Esophagus (tissue), 2 donors: ENCODE data around the gene C19orf67. TPM values are rescaled to one million over a fixed set of nuclear protein-coding genes. Genes with fewer than 3 reads are reported as not detected.

Source experiments
- H3K27ac ChIP-seq, 2 donors: one replicate each; pipeline ENCODE4 v1.5.1; 2013; ENCODE audit warnings: low read depth in 2 of 2, mild to moderate bottlenecking in 2 of 2, inconsistent platforms in 1 of 2, low read length in 1 of 2, moderate library complexity in 1 of 2
- H3K27me3 ChIP-seq, 2 donors: one replicate each; pipeline ENCODE4 v1.6.1; 2013; ENCODE audit warnings: low read length in 2 of 2, control low read depth in 1 of 2, mild to moderate bottlenecking in 1 of 2; ENCODE audit not compliant: insufficient read depth in 2 of 2, control insufficient read depth in 1 of 2
- H3K36me3 ChIP-seq, 2 donors: one replicate each; pipeline ENCODE4 v1.6.1; 2013; ENCODE audit warnings: low read length in 1 of 2; ENCODE audit not compliant: control insufficient read depth in 2 of 2, insufficient read depth in 2 of 2
- H3K4me1 ChIP-seq, 2 donors: one replicate each; pipeline ENCODE4 v1.6.1; 2013; ENCODE audit warnings: low read length in 1 of 2; ENCODE audit not compliant: control insufficient read depth in 2 of 2, insufficient read depth in 2 of 2
- H3K4me3 ChIP-seq, 2 donors: one replicate each; pipeline ENCODE4 v1.5.1; 2013; ENCODE audit warnings: low read length in 2 of 2, mild to moderate bottlenecking in 2 of 2, low read depth in 1 of 2, moderate library complexity in 1 of 2
- H3K9me3 ChIP-seq, 2 donors: one replicate each; pipeline ENCODE4 v1.6.1; 2013; ENCODE audit warnings: mild to moderate bottlenecking in 2 of 2, low read depth in 1 of 2, low read length in 1 of 2, moderate library complexity in 1 of 2; ENCODE audit not compliant: control insufficient read depth in 2 of 2, insufficient read depth in 1 of 2
- WGBS, 2 donors: extraction: QIAGEN DNeasy Blood & Tissue Kit; methylation state at CpG; one replicate each; pipeline ENCODE4 v1.1.7; 2013; 5-methylcytosine and 5-hydroxymethylcytosine counted together
- polyA plus RNA-seq, 2 donors: library from polyadenylated mRNA; stranded (reverse); fragments of 200-250 nt; gene quantifications; one replicate each; pipeline ENCODE4 v1.2.3, GENCODE V29; 2013
- donor health status: healthy with polysubstance abuse.
- donor health status: Bipolar disorder and iron deficiency.

C19orf67 gene
- polyA plus RNA-seq, 2 donors, result not detected

- Histone ChIP-seq H3K27me3 (no peaks in the 10 kb centered on the region), H3K4me1 (no peaks in the 10 kb centered on the region), H3K36me3 (peaks cover 0 to 13% of the 10 kb centered on the region in 2 donors), H3K9me3 (peaks cover 0 to 5% of the 10 kb centered on the region in 2 donors), H3K4me3 (peak overlapping the region; percentile 67 to 74), H3K27ac (peak overlapping the region; percentile 79 to 82)
- 7 to 17% methylated on average over 16 of the region's 16 CpGs for WGBS, 2 donors
Observed at GRCh38 chr19:14089412-14089661, 3.8 kb upstream of the C19orf67 start.

GRCh38 chr19:14088634-14089411 is 3.2 kb upstream of the C19orf67 start:
- Histone ChIP-seq H3K9me3 (peaks cover 0 to 5% of the 10 kb centered on the region in 2 donors), H3K27ac (no peak overlapping the region), H3K36me3 (peaks cover 0 to 13% of the 10 kb centered on the region in 2 donors), H3K4me1 (no peaks in the 10 kb centered on the region), H3K27me3 (no peaks in the 10 kb centered on the region), H3K4me3 (peak overlapping the region; percentile 67 to 74)
- 85% methylated on average over 30 of the region's 30 CpGs for WGBS, 2 donors

GRCh38 chr19:14086098-14086497 is 515 bp upstream of the C19orf67 start:
- Histone ChIP-seq H3K9me3 (no peaks in the 10 kb centered on the region), H3K4me3 (no peak overlapping the region), H3K27ac (no peak overlapping the region), H3K4me1 (peaks cover 2 to 4% of the 10 kb centered on the region in 2 donors), H3K27me3 (no peaks in the 10 kb centered on the region), H3K36me3 (peaks cover 0 to 13% of the 10 kb centered on the region in 2 donors)
- 93 to 94% methylated on average over 5 of the region's 5 CpGs for WGBS, 2 donors

- Histone ChIP-seq H3K4me1 (peaks cover 4 to 5% of the 10 kb centered on the region in 2 donors), H3K9me3 (no peaks in the 10 kb centered on the region), H3K4me3 (peak overlapping the region in 1 of 2 donors; percentile 63), H3K27me3 (no peaks in the 10 kb centered on the region), H3K36me3 (no peaks in the 10 kb centered on the region), H3K27ac (peak overlapping the region; percentile 92 to 98)
- 44 to 81% methylated on average over 1 of the region's 1 CpG for WGBS, 2 donors
Observed at GRCh38 chr19:14082675-14082960, 3.0 kb downstream of the C19orf67 start.

- peaks cover 4 to 5% of the 10 kb centered on the region in 2 donors for H3K4me1 ChIP-seq
- 19 to 20% methylated on average over 24 of the region's 24 CpGs for WGBS, 2 donors
- no peaks in the 10 kb centered on the region for H3K9me3 ChIP-seq
Observed at GRCh38 chr19:14081797-14082674, 3.5 kb downstream of the C19orf67 start.

GRCh38 chr19:14080887-14081796 is 4.4 kb downstream of the C19orf67 start:
- 0 to 1% methylated on average over 50 of the region's 50 CpGs for WGBS, 2 donors
- no peaks in the 10 kb centered on the region for H3K36me3 ChIP-seq
- peak overlapping the region; percentile 63 to 73 for H3K4me3 ChIP-seq
- no peaks in the 10 kb centered on the region for H3K9me3 ChIP-seq
- H3K27me3 ChIP-seq, result no peaks in the 10 kb centered on the region
- H3K4me1 ChIP-seq, result peaks cover 4 to 5% of the 10 kb centered on the region in 2 donors
- H3K27ac ChIP-seq, result peak overlapping the region; percentile 94 to 98

More at GRCh38 chr19:14081797-14082674, 3.5 kb downstream of the C19orf67 start:
- Histone ChIP-seq H3K27me3 (no peaks in the 10 kb centered on the region), H3K4me3 (peak overlapping the region; percentile 63 to 73), H3K36me3 (no peaks in the 10 kb centered on the region), H3K27ac (peak overlapping the region; percentile 92 to 98)

- 73 to 78% methylated on average over 2 of the region's 2 CpGs for WGBS, 2 donors
- Histone ChIP-seq H3K9me3 (no peaks in the 10 kb centered on the region), H3K4me1 (peaks cover 4 to 8% of the 10 kb centered on the region in 2 donors), H3K4me3 (no peak overlapping the region), H3K27ac (no peak overlapping the region), H3K36me3 (no peaks in the 10 kb centered on the region), H3K27me3 (no peaks in the 10 kb centered on the region)
Observed at GRCh38 chr19:14078411-14078810, 7.2 kb downstream of the C19orf67 start.

- Histone ChIP-seq H3K36me3 (no peaks in the 10 kb centered on the region), H3K4me3 (peak overlapping the region; percentile 62 to 76), H3K4me1 (peaks cover 4 to 5% of the 10 kb centered on the region in 2 donors), H3K9me3 (no peaks in the 10 kb centered on the region), H3K27ac (peak overlapping the region; percentile 93 to 97), H3K27me3 (no peaks in the 10 kb centered on the region)
- WGBS, 2 donors, result 1% methylated on average over 44 of the region's 44 CpGs
Observed at GRCh38 chr19:14073925-14074838, 11.4 kb downstream of the C19orf67 start.
